ENCODE results near the gene MOBP.

GRCh38 chr3:39469258-39469657, 1.8 kb downstream of the MOBP start:
- TF ChIP-seq ZBTB10 (tag by site-specific recombination; IDR thresholded peaks at IDR 0.05): no peak
- TF ChIP-seq CTCF (tag by site-specific recombination; IDR thresholded peaks at IDR 0.05): no peak
- TF ChIP-seq ZNF530 (tag by site-specific recombination; IDR thresholded peaks at IDR 0.05; ENCODE audit: low read depth): no peak
- TF ChIP-seq ZBTB1 (tag by site-specific recombination; IDR thresholded peaks at IDR 0.05): no peak
- no peak for TF ChIP-seq ZNF624 (tag by site-specific recombination; IDR thresholded peaks at IDR 0.05)
- TF ChIP-seq TSHZ1 (tag by site-specific recombination; IDR thresholded peaks at IDR 0.05; ENCODE audit: borderline replicate concordance): no peak
- TF ChIP-seq HIC1 (tag by site-specific recombination; IDR thresholded peaks at IDR 0.05): no peak
- no peak for TF ChIP-seq ZNF302 (tag by site-specific recombination; IDR thresholded peaks at IDR 0.05; ENCODE audit: low read depth)
- no peak for TF ChIP-seq PATZ1 (tag by site-specific recombination; IDR thresholded peaks at IDR 0.05)
- no peak for TF ChIP-seq ZNF138 (tag by site-specific recombination; IDR thresholded peaks at IDR 0.05; ENCODE audit: borderline replicate concordance)
- no peak for TF ChIP-seq ZSCAN4 (tag by site-specific recombination; IDR thresholded peaks at IDR 0.05)
- no peak for TF ChIP-seq SCRT2 (tag by site-specific recombination; IDR thresholded peaks at IDR 0.05)

Data from HEK293 (cell line).